ENCODE results near the gene FICD. TPM values are rescaled to one million over a fixed set of nuclear protein-coding genes. Genes with fewer than 3 reads are reported as not detected.

FICD gene
- total RNA-seq, 2 experiments from 2014 or later = 5.6 to 6.8 TPM

GRCh38 chr12:108566452-108566851 is 51.4 kb downstream of the FICD start:
- no peak for DNase-seq
- Mint-ChIP-seq H3K4me1 (peaks cover 78% of the 10 kb centered on the region), H3K36me3 (ENCODE audit: low read depth) (peaks cover 51% of the 10 kb centered on the region), H3K4me3 (no peak overlapping the region), H3K27ac (peak overlapping the region; percentile 36), H3K27me3 (no peaks in the 10 kb centered on the region), H3K9me3 (no peaks in the 10 kb centered on the region)
- POLR2A ChIA-PET = no interaction called here
- CTCF ChIA-PET = interaction anchor here (1.2 to 11.9 kb wide), 3 partner anchors 10 to 164 kb away, joined by 5 to 105 read pairs (median 12); no protein-coding TSS in a partner anchor

GRCh38 chr12:108567406-108568337 is 52.6 kb downstream of the FICD start:
- POLR2A ChIA-PET = interaction anchor here (0.7 to 1.5 kb wide), 2 partner anchors 50 to 487 kb away, joined by 4 to 6 read pairs; no protein-coding TSS in a partner anchor
- H3K9me3 Mint-ChIP-seq = no peaks in the 10 kb centered on the region
- H3K4me3 Mint-ChIP-seq = peak overlapping the region; percentile 38
- no peaks in the 10 kb centered on the region for H3K27me3 Mint-ChIP-seq
- no peak for DNase-seq
- peaks cover 82% of the 10 kb centered on the region for H3K4me1 Mint-ChIP-seq
- CTCF ChIA-PET = interaction anchor here (1.2 to 11.9 kb wide), 6 partner anchors 9 to 237 kb away, joined by 3 to 105 read pairs (median 8); no protein-coding TSS in a partner anchor
- H3K36me3 Mint-ChIP-seq (ENCODE audit: low read depth) = peaks cover 51% of the 10 kb centered on the region
- peak overlapping the region; percentile 91 for H3K27ac Mint-ChIP-seq

- peak overlapping the region; percentile 91 for H3K27ac Mint-ChIP-seq
- CTCF ChIA-PET = interaction anchor here (1.1 to 11.9 kb wide), 6 partner anchors 9 to 236 kb away, joined by 3 to 105 read pairs (median 6); no protein-coding TSS in a partner anchor
- H3K4me1 Mint-ChIP-seq = peaks cover 85% of the 10 kb centered on the region
- H3K4me3 Mint-ChIP-seq = peak overlapping the region; percentile 38
- H3K9me3 Mint-ChIP-seq = no peaks in the 10 kb centered on the region
- POLR2A ChIA-PET = interaction anchor here (1.0 to 1.5 kb wide), 2 partner anchors 49 to 64 kb away, joined by 4 to 6 read pairs; no protein-coding TSS in a partner anchor
- peaks cover 51% of the 10 kb centered on the region for H3K36me3 Mint-ChIP-seq (ENCODE audit: low read depth)
- DNase-seq = peak; percentile 88
- no peaks in the 10 kb centered on the region for H3K27me3 Mint-ChIP-seq
These were observed 53.5 kb downstream of the FICD start for GRCh38 chr12:108568338-108569154.

Other genes with a start within 250 kb of the FICD start
- not detected for gene CMKLR1, start 176.0 kb upstream of the FICD start, total RNA-seq
- 10 to 100 TPM; 63.0 to 72.6 TPM for gene SART3, start 45.9 kb downstream of the FICD start, total RNA-seq
- gene ISCU, start 47.3 kb downstream of the FICD start, total RNA-seq = 10 to 100 TPM; 60.8 to 66.0 TPM
- 1 to 10 TPM; 1.2 to 1.7 TPM for gene TMEM119, start 82.8 kb downstream of the FICD start, total RNA-seq
- 100 to 1,000 TPM; 207 to 214 TPM for gene SELPLG, start 118.6 kb downstream of the FICD start, total RNA-seq
- gene CORO1C, start 216.2 kb downstream of the FICD start, total RNA-seq = 10 to 100 TPM; 38.5 to 41.3 TPM

All from activated CD4-positive, alpha-beta T cell treated with anti-CD3 and anti-CD28 coated beads, Interleukin-2, amount 10 ng/mL, durations not matched to agents 7 days and 5 days (primary cell).